NCI-H1436 treated with DMSO at 0.1 percent for 48 hours (cell line): ENCODE results near the gene KAZN.

Experiments
- DNase-seq: peaks from one replicate; lab custom pipeline; 2025; lab: John Stamatoyannopoulos, UW

KAZN gene

DNA sequence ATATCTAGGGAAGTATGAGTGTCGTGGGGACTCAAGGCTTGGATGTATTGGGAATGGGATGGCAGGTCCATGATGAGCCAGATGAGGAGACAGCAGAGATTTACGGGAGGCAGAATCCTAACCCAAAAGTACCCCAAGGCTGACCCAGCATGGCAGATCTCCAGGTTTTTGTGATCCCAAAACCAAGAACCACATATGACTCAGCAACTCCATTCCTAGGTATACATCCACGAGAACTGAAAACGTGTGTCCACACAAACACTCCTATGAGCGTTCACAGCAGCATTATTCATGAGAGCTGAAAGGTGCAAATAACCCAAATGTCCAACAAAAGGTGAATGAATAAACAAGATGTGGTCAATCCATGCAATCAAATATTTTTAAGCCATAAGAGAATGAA, 201.5 kb downstream of the KAZN start:
- no peak for DNase-seq

DNA sequence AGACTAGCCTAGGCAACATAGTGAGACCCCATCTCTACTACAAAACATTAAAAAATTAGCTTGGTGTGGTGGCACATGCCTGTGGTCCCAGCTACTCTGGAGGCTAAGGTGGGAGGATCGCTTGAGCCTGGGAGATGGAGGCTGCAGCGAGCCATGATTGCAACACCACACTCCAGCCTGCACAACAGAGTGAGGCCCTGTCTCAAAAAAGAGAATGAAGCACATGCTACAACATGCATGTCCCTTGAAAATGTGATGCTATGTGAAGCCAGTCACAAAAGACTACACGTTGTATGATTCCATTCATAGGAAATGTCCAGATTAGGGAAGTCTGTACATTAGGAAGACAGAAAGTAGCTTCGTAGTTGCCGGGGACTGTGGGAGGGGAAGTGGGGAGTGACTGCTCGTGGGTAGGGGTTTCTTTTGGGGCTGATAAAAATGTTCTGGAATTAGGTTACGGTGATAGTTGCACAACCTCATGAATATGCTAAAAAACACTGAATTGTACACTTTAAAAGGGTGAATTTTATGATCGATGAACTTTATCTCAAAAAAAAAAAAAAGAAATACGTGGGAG, 202.1 kb downstream of the KAZN start:
- no peak for DNase-seq

DNA sequence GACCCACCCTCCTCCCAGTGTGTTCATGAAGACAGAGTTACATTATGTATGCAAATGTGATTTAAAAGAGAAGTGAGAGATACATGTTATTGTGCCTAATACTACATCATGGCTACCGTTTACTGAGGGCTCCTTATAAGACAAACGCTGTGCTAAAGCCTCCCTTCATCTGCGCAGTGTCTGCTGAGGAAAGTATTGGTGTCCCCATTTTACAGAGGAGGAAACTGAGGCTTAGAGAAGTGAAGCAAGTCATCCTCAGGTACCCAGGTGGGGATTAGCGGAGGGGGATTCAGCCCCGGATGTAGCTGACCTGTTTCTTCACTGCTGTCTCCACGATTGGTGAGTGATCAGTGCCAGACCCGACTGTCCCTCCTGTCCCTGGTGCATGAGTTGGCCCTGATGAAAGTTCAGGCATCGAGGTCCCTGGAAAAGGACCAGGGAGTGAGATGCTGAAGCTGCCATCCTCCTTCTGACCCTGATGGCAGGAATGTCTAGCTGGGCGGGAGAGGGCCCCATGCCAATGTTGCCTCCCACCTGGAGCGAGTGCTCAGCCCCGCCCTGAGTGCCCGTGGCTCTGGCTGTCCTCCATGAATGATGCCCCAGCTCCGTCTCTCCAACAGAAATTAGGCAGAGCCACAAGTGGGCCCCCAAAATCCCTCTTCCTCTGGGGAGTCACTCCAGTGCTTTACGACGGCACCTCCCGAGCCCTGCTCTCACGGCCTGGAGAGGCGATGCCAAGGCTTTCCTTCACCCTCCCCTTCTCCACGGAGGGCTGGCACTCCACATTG, 204.7 kb downstream of the KAZN start:
- no peak for DNase-seq

DNA sequence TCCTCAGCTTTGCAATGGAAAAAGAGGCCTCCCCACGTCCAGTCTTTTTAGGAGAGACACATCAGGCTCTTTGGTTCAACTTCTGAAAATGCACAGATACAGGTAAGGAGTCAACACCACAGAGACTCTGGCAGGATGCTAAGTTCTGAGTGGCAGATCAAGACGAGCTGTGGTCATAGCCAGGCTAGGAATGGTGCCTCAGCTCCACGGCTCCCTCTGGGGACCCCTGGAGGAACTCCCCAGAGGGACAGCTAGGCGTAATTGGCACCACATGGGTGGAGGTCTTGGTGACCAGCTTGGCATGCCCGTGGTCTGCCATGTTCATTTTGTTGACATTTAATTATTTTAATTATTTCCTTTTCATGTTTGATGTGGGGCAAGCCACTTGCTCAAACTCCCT, 206.1 kb downstream of the KAZN start:
- DNase-seq, result no peak

DNA sequence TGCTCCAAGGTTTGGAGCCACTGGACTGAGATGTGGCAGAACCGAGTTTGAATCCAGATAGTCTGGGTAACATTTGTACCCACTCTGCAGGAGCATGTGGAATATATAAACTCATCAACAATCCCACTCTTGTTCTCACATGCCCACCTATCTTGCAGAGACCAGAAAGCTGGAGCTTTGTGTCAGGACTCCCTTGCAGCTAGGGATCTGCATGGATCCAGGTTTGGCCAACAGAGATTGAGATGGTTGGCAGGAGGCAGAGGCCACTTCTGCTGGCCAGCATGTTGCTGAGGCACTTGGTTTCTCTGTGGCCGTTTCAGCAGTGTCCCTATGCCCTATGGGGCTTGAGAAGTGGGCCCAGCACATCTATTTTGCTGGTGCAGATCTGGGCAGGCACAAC, 208.3 kb downstream of the KAZN start:
- DNase-seq, result no peak

DNA sequence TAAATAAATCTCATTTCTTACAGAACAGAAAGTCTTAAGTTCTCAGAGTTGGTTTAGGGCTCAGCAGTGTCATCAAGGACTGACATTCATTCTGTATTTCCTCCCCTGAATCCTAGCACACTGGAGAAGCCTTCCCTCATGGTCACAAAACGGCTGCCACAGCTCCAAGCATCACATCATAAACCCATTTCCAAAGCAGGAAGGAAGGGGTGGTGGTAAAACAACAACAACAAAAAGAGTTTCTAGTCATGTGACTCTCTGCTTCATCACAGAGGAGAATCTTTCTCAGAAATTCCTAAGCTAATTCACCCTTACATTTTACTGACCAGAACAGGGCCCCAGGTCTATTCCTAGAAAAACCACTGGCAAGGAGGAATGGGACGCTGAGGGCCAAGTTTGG, 210.3 kb downstream of the KAZN start:
- DNase-seq, result no peak

DNA sequence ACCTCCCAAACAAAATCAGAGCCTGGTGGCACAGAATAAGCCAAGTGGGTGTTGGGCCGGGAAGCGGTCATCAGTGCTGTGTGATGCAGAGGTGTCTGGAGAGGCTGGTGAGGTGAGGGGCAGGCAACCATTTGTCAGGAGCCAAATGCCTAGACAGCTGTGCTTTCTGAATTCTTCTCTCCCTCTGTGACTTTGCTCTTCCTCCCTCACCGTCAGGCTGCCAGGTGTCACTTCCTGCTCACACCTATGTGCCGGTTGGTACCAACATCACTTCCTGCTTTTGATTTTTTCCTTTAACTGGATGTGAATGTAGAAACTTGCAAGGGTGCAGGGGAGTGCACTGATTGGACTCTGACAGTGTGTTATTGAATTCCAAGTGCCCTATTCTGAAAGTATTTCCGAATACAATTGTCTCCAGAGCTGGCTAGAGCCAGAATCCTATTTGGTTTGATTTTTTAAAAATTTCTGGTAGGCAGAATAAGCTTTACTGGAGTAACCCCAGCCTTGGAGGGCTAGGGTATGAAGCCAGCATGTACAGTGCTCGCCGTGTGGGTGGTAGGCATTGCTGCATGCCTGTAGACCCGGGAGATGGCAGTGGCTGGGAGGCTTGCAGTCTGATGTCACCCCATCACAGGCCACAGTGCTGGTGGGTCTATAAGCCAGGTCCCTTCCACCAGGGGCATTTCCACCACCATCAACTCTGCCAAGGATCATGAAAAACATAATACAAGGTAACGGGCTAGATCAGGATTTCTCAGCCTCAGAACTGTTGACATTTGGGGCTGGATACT, 210.9 kb downstream of the KAZN start:
- no peak for DNase-seq

DNA sequence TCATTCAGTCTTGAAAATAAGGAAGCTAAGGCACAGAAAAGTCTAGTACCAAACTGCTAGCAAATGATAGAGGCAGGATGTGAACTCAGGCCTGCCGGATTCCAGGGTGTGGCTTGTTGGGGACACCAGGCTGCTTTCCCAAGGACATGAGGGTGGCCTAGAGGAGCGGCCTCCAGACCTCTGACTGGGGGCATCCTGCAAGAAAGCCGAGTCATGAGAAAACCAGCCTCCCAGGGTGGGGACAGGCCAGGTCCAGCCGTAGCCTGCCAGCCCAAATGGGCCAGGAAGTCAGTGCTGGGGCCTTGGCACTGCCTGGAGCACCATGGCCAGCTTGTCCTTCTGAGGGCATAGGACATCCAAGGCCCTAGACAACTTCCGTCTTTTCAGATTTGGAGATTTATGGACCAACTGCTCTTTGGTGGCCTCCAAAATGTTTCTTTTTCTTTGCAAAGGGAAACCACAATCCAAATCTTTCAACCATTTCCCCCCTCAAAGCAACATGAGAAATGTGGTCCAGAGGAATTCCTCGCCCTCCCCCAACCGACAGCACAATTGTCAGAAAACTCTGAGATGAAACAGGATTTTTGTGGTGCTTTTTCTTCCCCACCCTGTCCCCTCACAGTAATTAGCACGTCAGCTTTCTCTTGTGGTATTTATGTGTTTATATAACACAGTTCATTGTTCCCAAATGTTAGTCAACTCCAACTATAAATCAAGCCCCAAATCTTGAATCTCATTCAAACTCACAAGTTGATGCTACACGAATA, 212.3 kb downstream of the KAZN start:
- DNase-seq, result no peak

DNA sequence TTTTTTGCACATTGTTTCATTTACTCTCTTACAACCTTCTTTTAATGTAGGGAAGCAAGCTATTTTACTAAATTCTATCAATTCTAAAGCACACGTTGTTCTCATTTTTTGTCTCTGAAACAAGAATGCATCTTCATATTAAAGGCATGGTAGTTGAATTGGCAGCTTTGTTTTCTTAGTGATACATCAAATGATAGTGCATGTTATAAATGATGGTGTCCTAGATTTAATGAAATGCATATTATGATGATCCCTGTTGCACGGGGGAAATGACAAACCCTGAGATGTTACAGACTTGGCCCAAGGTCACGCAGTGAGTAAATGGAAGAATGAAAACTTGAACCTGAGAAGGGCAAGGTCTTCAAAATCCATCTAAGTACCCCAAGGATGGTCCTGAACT, 213.1 kb downstream of the KAZN start:
- DNase-seq, result no peak

DNA sequence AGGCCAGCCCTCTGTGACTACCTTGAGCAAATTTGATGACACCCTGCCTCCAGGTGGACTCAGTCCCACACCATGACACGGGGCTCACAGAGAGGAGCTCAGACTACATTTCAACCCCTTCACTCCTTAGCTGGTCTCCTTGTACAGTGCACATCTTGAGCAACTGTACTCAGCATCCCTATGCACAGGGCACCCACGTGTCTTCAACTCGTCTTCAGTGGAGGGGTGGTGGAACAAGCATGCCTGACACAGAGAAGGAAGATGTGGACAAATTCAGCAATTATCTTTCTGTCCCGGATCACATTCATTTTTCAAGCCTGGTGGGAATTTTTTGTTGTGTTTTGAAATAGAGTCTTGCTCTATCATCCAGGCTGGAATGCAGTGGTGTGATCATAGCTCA, 213.7 kb downstream of the KAZN start:
- no peak for DNase-seq

DNA sequence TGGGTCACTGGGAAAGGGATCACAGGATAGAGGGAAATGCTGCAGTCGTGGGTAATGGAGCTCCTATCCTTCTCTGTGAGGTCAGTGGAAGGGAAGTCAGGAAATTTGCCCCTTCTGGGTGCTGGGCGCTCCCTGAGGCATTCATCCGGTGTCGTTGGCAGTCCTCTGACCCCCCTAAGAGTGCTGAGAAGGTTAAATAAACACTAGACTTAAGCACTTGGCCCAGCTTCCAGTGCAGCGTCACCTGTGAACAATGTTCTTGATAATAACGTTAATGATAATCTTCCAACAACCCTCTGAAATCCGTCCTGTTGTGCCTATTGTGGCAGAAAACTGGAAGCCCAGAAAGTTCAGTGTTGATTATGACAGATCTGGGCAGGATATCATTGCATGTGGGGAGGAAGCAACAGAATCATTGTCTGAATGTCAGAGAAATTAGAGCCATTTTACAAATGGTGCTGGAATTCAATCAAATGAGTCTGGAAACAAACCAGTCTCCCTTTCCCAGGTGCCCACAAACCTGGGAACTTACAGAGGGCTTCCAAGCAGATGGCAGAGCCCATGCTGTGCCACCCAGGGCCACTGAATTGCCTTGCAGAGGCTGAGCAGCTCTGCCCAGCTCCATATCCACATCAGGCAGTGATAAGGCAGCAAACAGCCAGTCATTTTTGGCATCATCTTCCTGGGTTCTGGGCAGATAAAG, 216.8 kb downstream of the KAZN start:
- no peak for DNase-seq

DNA sequence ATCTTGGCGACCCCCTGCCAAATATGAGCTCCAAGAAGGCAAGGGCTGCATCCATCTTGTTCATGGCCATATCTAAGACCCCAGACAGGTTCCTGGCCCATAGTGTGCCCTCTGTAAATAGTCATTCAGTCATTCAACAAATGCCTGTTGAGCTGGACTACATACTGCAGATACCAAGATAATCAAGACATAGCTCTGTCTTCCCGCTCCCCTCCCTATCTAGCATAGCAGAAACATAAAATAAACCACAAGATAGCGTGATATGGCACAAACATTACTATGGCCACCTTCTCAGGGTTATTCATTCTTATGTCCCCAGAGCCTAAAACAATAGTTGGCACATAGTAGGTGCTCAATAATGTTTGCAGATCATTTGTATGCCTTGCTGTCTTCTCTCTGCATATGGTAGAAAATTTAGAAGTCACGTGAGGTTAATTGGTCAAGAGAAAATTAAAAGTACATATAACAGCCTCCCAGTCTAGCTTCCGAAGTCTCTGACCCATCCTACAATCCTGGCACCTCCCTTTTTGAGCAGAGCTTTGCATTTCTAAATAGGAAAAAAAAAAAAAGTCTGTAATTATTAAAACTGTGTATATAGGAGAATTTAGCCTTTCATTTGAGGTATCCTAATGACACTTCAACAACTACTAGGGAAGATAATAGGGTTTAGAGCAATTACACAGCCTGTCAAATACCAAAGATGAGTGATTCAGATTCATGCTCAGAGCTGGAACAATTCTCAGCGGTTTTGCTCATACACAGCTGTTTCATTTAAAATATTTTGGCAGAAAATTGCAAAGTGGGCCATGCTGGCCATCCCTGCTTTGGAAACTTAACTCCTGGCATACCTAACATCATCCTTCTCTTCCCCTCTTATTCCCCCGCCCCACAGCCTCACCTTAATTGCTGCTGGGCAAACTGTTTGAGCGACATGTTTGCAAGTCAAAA, 219.0 kb downstream of the KAZN start:
- DNase-seq, result no peak

DNA sequence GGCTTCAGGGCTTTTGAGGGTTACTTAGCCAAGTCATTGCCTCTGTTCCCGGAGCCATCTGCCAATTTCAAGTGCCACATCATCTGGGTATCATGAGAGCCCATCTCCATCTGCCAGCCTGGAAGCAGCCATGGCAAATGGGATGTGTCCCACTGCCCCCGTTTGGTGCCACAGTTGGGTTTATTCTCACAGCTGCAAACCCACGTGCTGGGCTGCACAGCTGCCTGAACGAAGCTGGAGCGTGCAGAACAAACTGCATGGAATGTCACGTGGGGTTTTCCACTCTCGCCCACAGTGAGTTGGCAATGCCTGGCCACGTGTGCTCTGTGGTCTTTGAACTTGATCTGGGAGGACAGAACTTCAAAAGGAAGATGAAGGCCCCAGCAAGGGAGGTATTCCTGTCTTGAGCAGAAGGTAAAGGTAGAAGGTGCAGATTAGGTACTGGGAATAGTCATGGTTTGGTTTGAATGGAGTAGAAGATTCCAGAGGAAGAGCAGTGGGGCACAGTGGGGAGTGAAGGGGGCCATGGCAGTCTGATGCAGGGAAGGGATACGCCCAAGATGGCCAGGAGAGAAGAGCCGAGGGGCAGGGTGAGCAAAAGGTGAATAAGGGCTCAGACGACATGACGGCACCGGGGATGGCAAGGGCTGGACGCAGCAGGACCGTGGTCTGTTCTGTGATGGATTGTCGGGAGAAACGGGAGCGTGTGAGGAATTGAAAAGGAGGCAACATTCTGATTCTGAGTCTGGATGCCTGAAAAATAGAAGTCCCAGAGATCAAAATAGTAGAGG, 222.0 kb downstream of the KAZN start:
- no peak for DNase-seq

DNA sequence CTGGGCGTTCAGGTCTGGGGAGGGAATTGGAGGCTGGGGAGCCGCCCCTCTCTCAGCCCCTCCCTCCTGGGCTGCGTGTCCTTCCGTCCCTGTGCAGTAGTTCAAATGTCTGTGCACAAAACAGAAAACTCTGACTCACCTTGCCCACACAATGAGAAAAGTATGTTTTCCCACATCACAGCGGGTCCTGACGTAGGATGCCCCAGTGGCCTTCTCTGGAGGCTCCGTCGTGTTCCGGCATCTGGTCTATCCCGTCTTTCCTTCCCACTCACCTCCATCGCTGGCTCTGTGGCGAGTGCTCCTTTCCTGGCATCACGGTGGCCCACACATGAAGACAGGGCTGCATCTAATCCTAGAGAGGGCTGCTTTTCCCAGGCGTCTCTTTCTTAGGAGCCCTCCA, 224.0 kb downstream of the KAZN start:
- DNase-seq, result no peak

DNA sequence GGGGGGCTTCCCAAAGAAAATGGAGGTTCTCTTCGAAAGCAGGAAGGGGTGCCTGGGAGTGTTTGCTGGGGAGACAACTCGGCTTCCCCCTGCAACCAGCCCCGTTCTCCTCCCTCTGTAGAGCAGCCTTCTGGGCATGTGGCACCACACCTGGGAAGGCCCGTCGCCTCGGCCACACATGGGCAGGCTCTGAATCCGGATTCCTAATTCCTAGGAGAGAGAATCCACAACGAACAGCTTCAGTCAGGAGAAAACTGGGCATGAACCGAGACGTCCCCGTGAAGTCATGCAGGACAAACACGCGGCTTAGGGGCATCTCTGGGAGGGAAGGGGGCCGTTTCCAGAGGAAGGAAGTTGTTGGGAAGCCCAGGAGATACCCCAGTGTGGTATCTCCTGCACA, 224.5 kb downstream of the KAZN start:
- DNase-seq, result no peak

DNA sequence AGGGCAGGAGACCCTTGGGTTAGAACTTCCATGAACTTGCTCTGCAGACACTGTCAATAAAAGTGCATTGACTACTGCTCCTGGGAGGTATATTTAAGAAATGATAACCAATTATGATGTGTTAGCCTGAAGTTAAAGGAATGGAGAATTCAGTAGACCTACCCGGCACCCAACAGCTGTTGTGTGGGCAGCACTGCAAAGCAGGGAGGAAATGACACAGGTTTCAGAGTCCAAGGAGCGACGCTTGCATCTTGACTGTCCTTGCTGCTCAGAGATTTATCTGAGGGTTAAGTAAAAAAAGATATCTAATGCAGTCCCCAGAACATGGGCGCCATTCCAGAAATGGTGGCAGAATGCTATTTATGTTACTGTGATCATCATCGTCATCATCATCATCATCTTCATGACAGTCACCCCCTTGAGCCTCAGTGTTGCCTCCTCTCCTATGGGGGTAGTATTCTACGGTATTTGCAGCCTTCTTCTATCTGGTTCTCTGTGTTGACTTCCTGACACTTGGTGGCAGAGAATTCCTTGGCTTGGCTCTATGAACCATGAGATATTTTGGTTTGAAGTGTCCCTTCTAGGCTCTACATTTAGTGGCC, 225.9 kb downstream of the KAZN start:
- DNase-seq, result no peak

DNA sequence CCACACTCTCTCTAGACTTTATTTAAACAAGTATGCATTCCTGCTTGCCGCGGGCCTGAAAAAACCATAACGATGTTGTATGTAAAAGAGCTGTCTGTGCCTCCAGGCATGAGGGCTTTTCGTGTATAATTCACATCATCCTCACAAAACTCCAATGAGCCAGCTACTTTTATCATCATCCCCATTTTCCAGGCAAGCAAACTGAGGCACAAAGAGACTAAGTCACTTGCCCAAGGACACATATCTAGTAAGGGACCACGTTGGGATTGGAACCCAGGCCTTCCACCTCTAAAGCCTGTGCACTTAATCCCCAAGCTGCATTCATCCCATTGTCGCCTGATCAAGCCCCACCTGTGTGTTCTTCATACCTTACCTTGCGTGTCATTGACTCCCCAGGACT, 226.9 kb downstream of the KAZN start:
- DNase-seq, result no peak

DNA sequence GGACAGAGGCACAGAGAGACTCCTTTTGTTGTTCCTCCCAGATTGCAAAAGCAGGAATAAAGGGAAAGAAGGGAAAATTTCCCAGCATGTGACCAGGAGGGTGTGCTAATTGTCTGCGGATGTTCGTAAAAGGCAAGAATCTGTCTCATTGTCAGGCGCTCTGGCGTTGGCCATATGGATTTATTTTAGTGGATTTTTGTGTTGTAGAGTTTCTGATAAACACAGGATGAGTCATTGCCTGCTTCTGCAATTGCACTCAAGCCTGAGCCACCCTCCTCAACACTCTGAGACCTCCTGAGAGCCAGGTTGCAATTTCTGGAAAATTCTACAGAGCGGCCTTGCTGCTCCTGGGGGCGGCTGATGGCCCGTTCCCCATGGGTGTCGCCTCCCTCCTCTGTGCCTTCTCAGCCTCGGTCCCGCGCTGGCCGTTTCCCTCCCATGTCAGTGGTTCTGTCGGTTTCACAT, 227.7 kb downstream of the KAZN start:
- DNase-seq, result no peak

DNA sequence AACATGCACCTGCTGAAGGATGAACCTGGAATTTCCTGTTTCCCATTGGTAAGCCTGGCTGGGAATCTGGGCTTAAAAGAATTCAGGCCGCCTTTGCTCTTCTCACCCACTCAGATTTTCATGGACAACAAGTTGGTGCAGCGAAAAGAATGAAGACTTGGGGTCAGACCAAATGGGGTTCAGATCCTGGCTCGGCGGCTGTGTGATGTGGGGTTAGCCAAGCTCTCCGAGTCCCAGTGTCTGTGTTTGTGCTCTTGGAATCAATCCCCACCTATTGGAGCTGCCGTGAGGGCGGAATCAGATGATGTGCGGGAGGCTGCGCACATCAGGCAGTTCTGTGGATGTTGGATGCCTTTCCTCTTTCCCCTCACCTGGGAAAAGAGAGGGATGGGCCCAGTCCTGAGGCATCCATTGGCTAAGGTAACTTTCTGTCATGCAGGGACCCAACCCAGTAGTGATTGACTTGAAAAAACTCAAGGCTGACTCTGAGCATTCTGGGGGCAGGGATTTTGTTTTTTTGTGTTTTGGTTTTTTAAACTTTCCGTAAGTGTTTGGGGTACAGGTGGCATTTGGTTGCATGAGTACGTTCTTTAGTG, 228.3 kb downstream of the KAZN start:
- DNase-seq, result no peak
